Astrocyte (in vitro differentiated cells and primary cell): ENCODE results near the gene BIRC6.

Experiments
- EZH2 ChIP-seq: IDR thresholded peaks from 2 replicates; pipeline ENCODE4 v1.6.1; 2012; ENCODE audit warnings: mild to moderate bottlenecking, low read length, inconsistent platforms; ENCODE audit not compliant: insufficient read depth
- TF ChIP-seq, protein P1 (sequence below): IDR thresholded peaks from 2 replicates; pipeline ENCODE4 v1.5.1; 2011; ENCODE audit warnings: low read depth, mild to moderate bottlenecking, inconsistent platforms, low read length, moderate library complexity; ENCODE audit not compliant: insufficient read depth

DNA sequence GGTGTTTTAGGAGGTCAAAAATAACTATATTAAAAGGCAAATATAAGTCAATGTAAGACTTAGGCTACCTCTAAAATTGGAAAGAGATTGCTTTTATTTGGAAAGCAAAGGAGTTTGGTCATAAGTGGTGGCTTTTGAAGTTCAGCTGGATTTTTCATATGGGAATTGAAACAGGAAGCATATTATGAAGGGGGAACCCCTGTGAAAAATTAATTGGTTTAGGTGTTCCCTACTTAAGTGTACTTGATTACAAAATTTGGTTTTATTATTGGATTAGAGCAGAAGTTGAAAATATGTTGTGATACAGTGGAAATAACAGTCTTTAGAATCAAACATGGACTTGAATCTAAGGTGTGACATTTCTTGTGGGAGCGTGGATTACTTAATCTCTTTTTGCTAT is 149.6 kb downstream of the BIRC6 start:
- TF ChIP-seq, protein P1, sequence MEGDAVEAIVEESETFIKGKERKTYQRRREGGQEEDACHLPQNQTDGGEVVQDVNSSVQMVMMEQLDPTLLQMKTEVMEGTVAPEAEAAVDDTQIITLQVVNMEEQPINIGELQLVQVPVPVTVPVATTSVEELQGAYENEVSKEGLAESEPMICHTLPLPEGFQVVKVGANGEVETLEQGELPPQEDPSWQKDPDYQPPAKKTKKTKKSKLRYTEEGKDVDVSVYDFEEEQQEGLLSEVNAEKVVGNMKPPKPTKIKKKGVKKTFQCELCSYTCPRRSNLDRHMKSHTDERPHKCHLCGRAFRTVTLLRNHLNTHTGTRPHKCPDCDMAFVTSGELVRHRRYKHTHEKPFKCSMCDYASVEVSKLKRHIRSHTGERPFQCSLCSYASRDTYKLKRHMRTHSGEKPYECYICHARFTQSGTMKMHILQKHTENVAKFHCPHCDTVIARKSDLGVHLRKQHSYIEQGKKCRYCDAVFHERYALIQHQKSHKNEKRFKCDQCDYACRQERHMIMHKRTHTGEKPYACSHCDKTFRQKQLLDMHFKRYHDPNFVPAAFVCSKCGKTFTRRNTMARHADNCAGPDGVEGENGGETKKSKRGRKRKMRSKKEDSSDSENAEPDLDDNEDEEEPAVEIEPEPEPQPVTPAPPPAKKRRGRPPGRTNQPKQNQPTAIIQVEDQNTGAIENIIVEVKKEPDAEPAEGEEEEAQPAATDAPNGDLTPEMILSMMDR = no peak
- no peak for TF ChIP-seq EZH2
